HG03342 (cell line): ENCODE results near the gene RHOB.
"Not testable (repeated sequence)": the region's sequence is repeated elsewhere in the genome, so short reads cannot be mapped to it uniquely, and the experiment has no call there.

Experiments used
- ATAC-seq: cut with Tn5 transposase; IDR thresholded peaks from one replicate; pipeline ENCODE4 v1.9.1; 2021; ENCODE audit warnings: mild to moderate bottlenecking, moderate library complexity; ENCODE audit not compliant: unreplicated experiment

Gene RHOB

DNA sequence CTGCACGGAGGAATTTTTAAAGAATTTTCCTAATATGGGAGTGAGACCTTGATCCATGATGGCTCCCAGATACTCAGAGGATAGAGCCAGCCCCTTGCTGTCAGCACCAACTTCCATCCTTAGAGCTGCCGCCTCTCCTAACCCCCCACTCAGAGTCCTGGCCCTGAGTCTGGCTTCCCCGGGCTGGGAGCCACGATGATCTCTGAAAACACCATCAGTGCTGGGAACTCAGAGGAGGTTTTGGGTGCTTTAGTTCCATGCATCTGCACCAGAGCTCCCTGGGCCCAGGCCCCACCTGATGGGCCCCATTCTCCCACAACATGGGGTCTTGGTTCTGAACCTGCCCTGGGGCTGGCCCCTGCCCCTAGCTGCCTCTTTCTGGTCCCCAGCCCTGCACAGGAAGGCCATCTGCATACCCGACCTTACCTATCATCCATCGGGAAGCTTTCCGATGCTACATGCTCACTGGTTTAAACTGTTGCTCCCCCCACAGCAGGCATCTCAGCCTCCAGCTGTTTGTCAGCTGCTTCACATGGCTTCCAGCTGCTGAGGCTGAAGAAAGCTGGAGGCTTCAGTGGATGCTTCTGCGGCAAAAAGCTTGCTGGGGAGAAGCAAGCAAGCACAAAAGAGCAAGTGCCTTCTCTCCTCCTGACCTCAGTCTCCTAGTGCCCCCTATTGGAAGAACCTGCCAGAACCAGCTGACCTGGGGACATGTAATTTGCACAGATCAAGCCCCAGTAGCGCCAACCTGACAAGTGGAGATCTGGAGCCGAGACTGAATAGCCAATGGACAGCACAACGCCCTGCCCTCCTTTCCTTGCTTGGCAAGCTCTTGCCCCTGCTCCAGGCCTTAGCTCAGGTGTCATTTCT is 24.2 kb upstream of the RHOB start:
- no peak for ATAC-seq

DNA sequence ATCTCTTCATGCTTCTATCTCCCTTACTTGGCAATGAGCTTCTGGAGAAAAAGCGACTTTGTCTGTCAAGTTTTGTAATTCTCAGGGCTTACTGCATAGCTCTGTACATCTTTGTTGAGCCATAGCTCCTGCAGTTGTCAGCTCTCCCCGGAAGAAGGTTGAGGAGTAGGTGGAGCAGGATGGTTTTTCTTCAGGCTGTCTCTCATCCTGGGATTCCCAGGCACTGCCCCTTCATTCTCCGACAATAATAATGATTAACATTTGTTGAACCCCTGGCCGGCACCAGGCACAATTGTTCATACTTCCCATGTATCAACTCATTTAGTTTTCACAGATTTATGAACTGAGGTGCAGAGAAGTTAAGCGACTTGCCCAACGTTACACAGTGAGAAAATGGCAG is 23.5 kb upstream of the RHOB start:
- no peak for ATAC-seq

- no peak for ATAC-seq
These were observed 23.0 kb upstream of the RHOB start for GRCh38 chr2:20423847-20424246.

- ATAC-seq: peak; percentile 50
These were observed 22.3 kb upstream of the RHOB start for GRCh38 chr2:20424300-20425290.

DNA sequence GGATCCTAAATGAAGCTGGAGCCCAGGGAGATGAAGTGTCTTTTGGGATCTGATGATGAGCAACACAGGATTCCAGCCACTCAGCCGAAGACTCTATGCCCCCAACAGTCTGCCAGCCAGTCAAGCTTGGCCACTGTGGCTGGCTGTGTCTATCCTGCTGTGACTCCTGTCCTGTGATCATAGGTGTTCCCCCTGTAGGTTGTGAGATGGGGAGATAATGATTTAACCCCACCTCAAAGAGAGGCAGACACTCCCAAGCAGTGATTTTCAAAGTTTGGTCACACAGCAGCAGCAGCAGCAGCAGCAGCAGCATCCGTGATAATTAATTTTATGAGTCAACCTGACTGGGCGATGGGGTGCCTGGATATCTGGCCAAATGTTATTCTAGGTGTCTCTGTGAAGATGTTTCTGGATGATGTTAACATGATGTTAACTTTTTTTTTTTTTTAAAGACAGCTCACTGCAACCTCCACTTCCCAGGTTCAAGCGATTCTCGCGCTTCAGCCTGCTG is 21.4 kb upstream of the RHOB start:
- ATAC-seq: peak; percentile 40

DNA sequence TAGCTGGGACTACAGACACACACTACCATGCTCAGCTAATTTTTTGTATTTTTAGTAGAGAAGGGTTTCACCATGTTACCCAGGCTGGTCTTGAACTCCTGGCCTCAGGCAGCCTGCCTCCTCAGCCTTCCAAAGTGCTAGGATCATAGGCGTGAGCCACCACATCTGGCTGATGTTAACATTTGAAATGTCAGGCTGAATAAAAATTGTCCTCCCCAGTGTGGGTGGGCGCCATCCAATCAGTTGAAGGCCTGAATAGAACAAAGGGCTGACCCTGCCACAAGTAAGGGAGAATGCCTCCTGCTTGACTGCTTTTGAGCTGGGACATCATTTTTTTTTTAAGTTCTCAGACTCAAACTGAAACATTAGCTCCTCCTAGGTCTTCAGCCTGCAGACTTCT is 21.0 kb upstream of the RHOB start:
- no peak for ATAC-seq

- ATAC-seq: no peak
These were observed 18.8 kb upstream of the RHOB start for GRCh38 chr2:20427931-20428526.

GRCh38 chr2:20428717-20429490 is 18.0 kb upstream of the RHOB start:
- no peak for ATAC-seq

DNA sequence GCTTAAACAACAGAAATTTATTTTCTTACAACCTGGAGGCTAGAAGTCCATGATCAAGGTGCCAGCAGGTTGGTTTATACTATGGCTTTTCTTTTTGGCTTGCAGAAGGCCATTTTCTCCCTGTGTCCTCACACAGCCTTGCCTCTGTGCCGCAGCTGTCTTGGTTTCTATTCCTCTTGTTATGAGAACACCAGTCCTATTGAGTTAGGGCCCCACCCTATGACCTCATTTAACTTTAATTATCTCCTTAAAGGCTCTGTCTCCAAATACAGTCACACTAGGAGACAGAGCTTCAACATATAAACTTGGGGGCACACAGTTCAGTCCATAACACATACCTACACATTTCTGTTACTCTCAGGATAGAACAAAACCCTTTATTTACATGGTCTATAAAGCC is 17.3 kb upstream of the RHOB start:
- ATAC-seq: peak; percentile 70

GRCh38 chr2:20430035-20430434 is 16.8 kb upstream of the RHOB start:
- no peak for ATAC-seq

DNA sequence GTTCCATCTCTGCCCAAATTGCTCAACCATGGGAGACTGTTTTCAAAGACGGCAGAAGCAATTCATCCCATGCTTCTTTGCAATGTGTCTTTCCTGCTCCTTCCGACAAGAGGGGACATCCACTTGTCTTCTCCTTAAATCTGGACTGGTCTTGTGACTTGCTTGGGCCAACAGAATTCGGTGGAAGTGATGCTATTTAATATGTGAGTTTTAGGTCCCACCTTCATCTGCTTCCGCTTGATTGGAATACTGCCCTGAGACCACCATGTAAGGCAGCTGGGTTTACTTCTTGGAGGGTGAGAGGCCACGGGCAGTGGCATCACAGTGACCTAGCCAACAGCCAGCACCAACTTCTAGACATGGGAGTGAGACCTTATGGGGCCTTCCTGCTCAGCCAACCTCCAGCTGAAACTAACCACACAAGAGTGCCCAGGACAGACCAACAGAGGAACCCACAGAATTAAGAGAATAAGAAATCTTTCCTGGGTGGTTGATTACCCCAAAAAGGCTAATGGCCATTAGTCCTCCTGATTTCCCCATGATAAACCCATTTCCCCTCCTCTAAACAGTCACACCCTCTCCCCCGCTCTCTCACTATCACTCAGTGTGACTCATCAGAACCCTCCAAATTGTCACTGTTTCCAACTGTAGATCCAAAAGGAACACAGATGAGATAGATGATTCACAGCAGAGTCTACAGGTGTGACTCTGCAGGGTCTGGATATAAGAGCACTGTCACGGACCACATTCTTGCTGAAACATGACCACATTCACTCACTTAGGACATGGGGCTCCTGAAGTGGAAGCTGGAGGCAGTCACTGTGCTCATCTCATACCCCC is 16.2 kb upstream of the RHOB start:
- ATAC-seq: peak; percentile 40

- no peak for ATAC-seq
These were observed 15.6 kb upstream of the RHOB start for GRCh38 chr2:20431301-20431698.

DNA sequence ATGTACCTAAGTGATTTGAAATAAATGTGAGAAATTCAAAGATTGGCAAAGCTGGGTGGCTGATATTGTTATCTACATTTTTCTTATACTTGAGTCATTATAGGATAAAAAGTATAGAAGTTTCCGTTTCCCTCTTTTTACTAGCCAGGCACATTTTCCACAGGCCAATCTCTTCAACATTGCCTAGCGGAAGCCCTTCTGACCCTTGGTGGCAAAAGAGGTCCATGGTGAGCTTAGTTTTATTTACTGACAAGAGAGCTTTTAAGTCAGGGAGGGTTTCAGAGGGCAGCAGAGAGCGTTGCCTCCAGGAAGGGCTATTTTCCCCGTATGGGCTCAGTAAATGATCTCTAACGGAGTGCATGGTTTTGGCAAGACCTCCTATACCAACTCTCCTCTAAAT is 15.1 kb upstream of the RHOB start:
- ATAC-seq: no peak

DNA sequence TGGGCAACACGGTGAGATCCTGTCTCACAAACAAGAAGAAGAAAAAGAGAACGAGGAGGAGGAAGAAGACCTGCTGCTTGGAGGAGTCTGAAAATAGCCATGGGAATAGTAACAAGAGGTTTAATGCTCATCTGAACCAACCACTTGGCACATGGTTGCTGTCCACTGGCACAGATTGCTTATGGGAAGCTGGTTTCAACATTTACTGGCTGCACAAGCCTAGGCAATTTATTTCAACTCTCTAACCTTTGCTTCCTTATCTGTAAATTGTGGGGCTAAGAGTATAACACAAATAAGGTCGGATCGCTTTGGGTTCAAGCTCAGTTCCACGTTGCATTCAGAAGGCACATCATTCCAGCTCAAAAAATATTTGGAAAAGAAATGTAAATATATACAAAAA is 14.2 kb upstream of the RHOB start:
- no peak for ATAC-seq

GRCh38 chr2:20433249-20433648 is 13.6 kb upstream of the RHOB start:
- no peak for ATAC-seq

DNA sequence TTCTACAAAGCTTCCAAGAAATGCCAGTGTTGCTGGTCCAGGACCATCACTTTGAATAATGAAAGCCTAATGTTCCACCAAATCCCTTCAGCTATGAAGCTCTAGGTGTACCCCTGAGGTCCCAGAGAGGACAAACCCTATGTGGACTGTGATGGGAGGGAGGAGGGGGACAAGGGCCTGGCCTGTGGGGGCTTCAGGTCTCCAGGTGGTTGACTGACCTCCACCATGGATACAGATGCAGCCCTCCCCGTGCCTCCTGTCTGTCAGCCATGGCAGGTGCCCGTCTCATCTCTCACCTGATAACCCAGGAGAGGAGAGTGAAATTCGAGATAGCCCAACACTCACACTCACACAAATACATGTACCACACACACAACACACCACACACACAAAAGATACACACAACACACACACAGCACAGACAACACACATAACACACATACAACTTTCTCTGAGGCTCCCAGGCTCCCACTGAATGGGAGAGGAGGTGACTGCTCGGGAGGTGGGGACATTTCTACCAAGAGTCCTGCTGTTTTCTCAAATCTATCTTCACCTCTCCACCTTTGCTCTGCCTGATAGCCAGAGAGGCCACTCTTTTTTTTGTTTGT is 12.8 kb upstream of the RHOB start:
- ATAC-seq: no peak

- ATAC-seq: no peak
These were observed 12.1 kb upstream of the RHOB start for GRCh38 chr2:20434588-20435294.

- not testable (repeated sequence) for ATAC-seq
These were observed 11.4 kb upstream of the RHOB start for GRCh38 chr2:20435456-20435855.
